Kidney (tissue), 14 donors: ENCODE measurements around the gene CDC42EP1. TPM values are rescaled to one million over a fixed set of nuclear protein-coding genes. Genes with fewer than 3 reads are reported as not detected.
A peak's percentile ranks its signal among the peaks of the same experiment; 100 is the strongest.

Experiments
- DNase-seq, 5 donors: peaks; one replicate each; pipeline ENCODE4 v3.0.0-alpha.2; 2013 to 2020
- FAIRE-seq: peaks from 2 replicates; lab custom pipeline; 2012; peaks lifted over from hg19 to GRCh38; lab: Jason Lieb, UNC
- H3K27ac ChIP-seq, 2 donors: one replicate each; pipeline ENCODE4 v1.7.0; 2013; ENCODE audit warnings: low read depth in 2 of 2, low read length in 2 of 2, inconsistent platforms in 1 of 2
- H3K27me3 ChIP-seq: one replicate; pipeline ENCODE4 v1.7.1; 2013; ENCODE audit warnings: low read length, inconsistent platforms; ENCODE audit not compliant: control insufficient read depth, insufficient read depth
- H3K36me3 ChIP-seq, 3 donors: one replicate each; pipeline versions ENCODE4 v1.7.0 to v1.7.1; 2013; ENCODE audit warnings: low read length in 3 of 3, control low read depth in 1 of 3, inconsistent platforms in 1 of 3; ENCODE audit not compliant: insufficient read depth in 3 of 3, control insufficient read depth in 2 of 3
- H3K4me1 ChIP-seq, 3 donors: one replicate each; pipeline versions ENCODE4 v1.7.0 to v1.7.1; 2013; ENCODE audit warnings: low read length in 3 of 3, inconsistent platforms in 1 of 3, low read depth in 1 of 3; ENCODE audit not compliant: control insufficient read depth in 2 of 3, insufficient read depth in 2 of 3
- H3K4me3 ChIP-seq, 3 donors: one replicate each; pipeline versions ENCODE4 v1.7.0 to v1.8.1; 2013; ENCODE audit warnings: low read length in 3 of 3, control low read depth in 1 of 3, inconsistent platforms in 1 of 3
- H3K9ac ChIP-seq, 3 donors: one replicate each; pipeline versions ENCODE4 v1.7.0 to v1.7.1; 2013; ENCODE audit warnings: low read length in 3 of 3, control low read depth in 1 of 3, inconsistent platforms in 1 of 3
- H3K9me3 ChIP-seq, 3 donors: one replicate each; pipeline versions ENCODE4 v1.7.0 to v1.7.1; 2013; ENCODE audit warnings: low read length in 3 of 3, control low read depth in 1 of 3, inconsistent platforms in 1 of 3; ENCODE audit not compliant: control insufficient read depth in 2 of 3, insufficient read depth in 1 of 3
- CTCF ChIP-seq: IDR thresholded peaks from 3 replicates; pipeline ENCODE4 v1.5.1; 2012; ENCODE audit warnings: mild to moderate bottlenecking, moderate library complexity, borderline replicate concordance; ENCODE audit not compliant: insufficient read depth; ENCODE audit errors: extremely low read depth
- intact Hi-C: fragments of 100-400 bp; cut with DNase I; formaldehyde crosslinking; loops from one replicate; pipeline ENCODE4 v1.11.1; 2022
- polyA plus RNA-seq: library from polyadenylated mRNA; stranded (reverse); fragments of 350-450 nt; fragmentation: Illumina TruSeq; extraction: RNeasy Lipid Tissue Mini Kit (QIAGEN cat#74804); gene quantifications from one replicate; pipeline ENCODE4 v1.2.3, GENCODE V29; 2014; ENCODE audit warnings: low read depth, low replicate concordance; ENCODE audit not compliant: insufficient read depth
- total RNA-seq: library from RNA; stranded (reverse); fragmentation: NEBNext Ultra II Directional; extraction: Animal tissue kit (Norgen Biotek cat#: 25700); gene quantifications from one replicate; pipeline ENCODE4 v1.2.1, GENCODE V29; 2021
- donor health status: control.
- donor health status: control.
- donor health status: control.
- donor health status: control.
- donor health status: control.
- donor health status: DM: yes; HTN: yes; CAD: no.
- donor health status: Normal renal cell carcinoma (clear cell type).

CDC42EP1 gene
- total and polyA plus RNA-seq, 2 donors from 2014 or later = 29.5 to 68.5 TPM

GRCh38 chr22:37568448-37569008, 8.2 kb downstream of the CDC42EP1 start:
- FAIRE-seq = no peak
- intact Hi-C loops = no loop called here
- no peak for DNase-seq
- peaks cover 6 to 55% (median 27%) of the 10 kb centered on the region in 3 donors for H3K4me1 ChIP-seq
- no peak overlapping the region for H3K9ac ChIP-seq
- no peak overlapping the region for H3K4me3 ChIP-seq
- H3K36me3 ChIP-seq = peaks cover 0 to 25% (median 2%) of the 10 kb centered on the region in 3 donors
- no peak for TF ChIP-seq CTCF
- no peaks in the 10 kb centered on the region for H3K27me3 ChIP-seq
- H3K9me3 ChIP-seq = no peaks in the 10 kb centered on the region
- H3K27ac ChIP-seq = peak overlapping the region in 1 of 2 donors; percentile 15

- no peak for TF ChIP-seq CTCF
- peaks cover 0 to 25% (median 2%) of the 10 kb centered on the region in 3 donors for H3K36me3 ChIP-seq
- peaks cover 0 to 48% (median 25%) of the 10 kb centered on the region in 3 donors for H3K4me1 ChIP-seq
- H3K27ac ChIP-seq = peak overlapping the region; percentile 25 to 34
- H3K27me3 ChIP-seq = no peaks in the 10 kb centered on the region
- FAIRE-seq = no peak
- intact Hi-C loops = no loop called here
- no peaks in the 10 kb centered on the region for H3K9me3 ChIP-seq
- no peak overlapping the region for H3K4me3 ChIP-seq
- peak in 1 of 5 donors; percentile 61 for DNase-seq
- peak overlapping the region in 1 of 3 donors; percentile 29 for H3K9ac ChIP-seq
These were observed 9.0 kb downstream of the CDC42EP1 start for GRCh38 chr22:37569009-37569920.

GRCh38 chr22:37569921-37570660, 9.8 kb downstream of the CDC42EP1 start:
- peak overlapping the region; percentile 25 to 34 for H3K27ac ChIP-seq
- peaks cover 0 to 44% (median 25%) of the 10 kb centered on the region in 3 donors for H3K4me1 ChIP-seq
- H3K4me3 ChIP-seq = no peak overlapping the region
- H3K36me3 ChIP-seq = peaks cover 0 to 25% (median 2%) of the 10 kb centered on the region in 3 donors
- no peak for TF ChIP-seq CTCF
- no peaks in the 10 kb centered on the region for H3K9me3 ChIP-seq
- H3K27me3 ChIP-seq = no peaks in the 10 kb centered on the region
- FAIRE-seq (no peak), DNase-seq (peak in 1 of 5 donors; percentile 64)
- intact Hi-C loops = loop anchor here (5.0 kb wide), 1 partner anchor 33 kb away; no protein-coding TSS in a partner anchor
- peak overlapping the region in 1 of 3 donors; percentile 29 for H3K9ac ChIP-seq
